GM21737 (cell line): ENCODE measurements around the gene RAB9A.
"Not testable (repeated sequence)": the region's sequence is repeated elsewhere in the genome, so short reads cannot be mapped to it uniquely, and the experiment has no call there.

Experiments used
- ATAC-seq: cut with Tn5 transposase; IDR thresholded peaks from one replicate; pipeline ENCODE4 v1.9.1; 2021; ENCODE audit warnings: mild to moderate bottlenecking, moderate library complexity; ENCODE audit not compliant: unreplicated experiment

Gene RAB9A

GRCh38 chrX:13699183-13699826 lies 10.4 kb downstream of the RAB9A start:
- no peak for ATAC-seq

GRCh38 chrX:13700380-13700779 lies 11.5 kb downstream of the RAB9A start:
- no peak for ATAC-seq

GRCh38 chrX:13702111-13702789 lies 13.3 kb downstream of the RAB9A start:
- no peak for ATAC-seq

GRCh38 chrX:13703135-13703534 lies 14.2 kb downstream of the RAB9A start:
- ATAC-seq: no peak

- ATAC-seq: no peak
Measured at GRCh38 chrX:13703589-13703988, 14.7 kb downstream of the RAB9A start.

- ATAC-seq: no peak
Measured at GRCh38 chrX:13711141-13711540, 22.2 kb downstream of the RAB9A start.

GRCh38 chrX:13716455-13716854 lies 27.5 kb downstream of the RAB9A start:
- ATAC-seq: no peak

DNA sequence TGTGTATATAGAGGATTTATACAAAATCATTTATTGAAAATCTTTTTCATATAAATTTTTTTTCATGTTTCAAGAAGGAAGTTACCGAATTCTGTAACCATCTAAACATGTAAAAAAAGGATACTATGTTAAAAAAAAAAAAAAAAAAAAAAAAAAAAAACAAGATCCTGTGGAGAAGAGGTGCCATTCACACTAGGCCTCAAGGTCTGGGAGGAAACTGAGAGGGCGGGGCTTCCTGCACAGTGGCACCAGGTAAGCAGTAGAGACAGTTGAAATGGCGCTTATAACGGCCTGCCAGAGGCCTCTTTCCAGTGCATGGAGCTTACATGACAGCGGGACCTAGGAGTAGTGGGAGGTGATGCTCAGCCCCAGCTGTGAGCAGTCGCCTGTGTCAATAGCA lies 28.0 kb downstream of the RAB9A start:
- ATAC-seq: no peak

DNA sequence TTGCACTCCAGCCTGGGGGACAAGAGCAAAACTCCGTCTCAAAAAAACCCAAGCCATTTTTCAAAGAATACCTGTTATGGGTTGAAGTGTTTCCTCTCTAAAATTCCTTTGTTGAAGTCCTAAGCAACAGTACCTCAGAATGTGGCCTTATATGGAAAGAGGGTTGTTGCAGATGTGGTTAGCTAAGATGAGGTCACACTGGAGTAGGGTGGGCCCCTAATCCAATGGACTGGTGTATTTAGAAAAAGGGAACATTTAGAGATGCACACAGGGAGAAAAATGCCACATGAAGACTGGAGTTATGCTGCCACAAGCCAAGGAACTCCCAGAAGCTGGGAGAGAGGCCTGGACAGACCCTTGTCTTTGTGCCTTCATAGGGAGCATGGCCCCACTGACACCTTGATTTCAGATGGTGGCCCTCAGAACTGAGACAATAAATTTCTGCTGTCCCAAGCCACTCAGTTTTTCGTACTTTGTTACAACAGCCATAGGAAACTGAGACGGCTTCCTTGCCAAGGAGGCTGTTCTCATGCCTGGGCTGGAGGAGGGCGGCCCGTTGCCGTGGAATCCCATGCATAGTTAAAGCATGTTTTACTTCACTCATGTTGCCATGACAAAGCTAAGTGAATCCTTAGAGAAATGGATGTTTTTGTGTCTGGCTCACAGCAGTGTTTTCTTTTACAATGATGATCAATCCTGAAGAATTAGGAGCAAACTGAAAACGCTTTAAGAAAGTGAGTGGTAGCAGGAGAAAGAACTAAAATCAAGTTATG lies 29.0 kb downstream of the RAB9A start:
- ATAC-seq: no peak

DNA sequence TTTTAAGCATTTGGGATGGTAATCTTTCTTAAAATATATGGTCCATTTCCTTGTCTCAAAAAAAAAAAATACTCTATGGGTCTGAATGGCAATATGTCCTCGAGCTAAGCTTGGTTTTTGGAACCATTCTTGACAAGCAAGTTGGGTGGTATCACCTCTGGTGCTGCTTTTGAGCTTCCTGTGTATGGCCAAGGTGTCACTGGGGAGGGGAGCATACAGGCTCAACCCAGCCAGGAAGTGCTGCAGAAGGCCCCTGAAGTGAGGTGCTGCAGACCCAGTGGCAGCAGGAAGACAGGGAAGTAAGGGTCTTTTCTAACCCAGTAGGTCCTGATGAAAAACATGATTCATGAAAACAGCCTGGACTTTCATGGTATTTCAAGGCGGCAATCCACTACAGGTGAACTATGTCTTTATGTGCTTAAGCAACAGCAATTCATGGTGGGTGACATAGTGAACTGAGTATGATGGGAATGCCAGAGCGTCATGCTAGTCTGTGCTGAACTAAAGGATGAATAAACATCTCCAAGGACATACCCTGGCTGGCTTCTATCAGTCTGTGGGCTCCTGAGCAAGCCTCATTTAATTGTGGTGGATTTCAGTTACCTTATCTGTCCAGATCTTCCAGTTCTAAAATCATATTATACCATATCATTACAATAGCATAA lies 30.4 kb downstream of the RAB9A start:
- no peak for ATAC-seq

GRCh38 chrX:13721371-13721770 lies 32.4 kb downstream of the RAB9A start:
- no peak for ATAC-seq

GRCh38 chrX:13721819-13722519 lies 33.0 kb downstream of the RAB9A start:
- ATAC-seq: no peak

DNA sequence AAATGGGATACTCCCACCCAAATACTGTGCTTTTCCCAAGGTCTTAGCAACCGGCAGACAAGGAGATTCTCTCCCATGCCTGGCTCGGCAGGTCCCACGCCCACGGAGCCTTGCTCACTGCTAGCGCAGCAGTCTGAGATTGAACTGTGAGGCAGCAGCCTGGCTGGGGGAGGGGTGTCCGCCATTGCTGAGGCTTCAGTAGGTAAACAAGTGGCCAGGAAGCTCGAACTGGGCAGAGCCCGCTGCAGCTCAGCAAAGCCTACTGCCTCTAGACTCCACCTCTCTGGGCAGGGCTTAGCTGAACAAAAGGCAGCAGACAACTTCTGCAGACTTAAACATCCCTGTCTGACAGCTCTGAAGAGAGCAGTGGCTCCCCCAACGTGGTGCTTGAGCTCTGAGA lies 36.0 kb downstream of the RAB9A start:
- ATAC-seq: not testable (repeated sequence)

- ATAC-seq: not testable (repeated sequence)
Measured at GRCh38 chrX:13726583-13726982, 37.7 kb downstream of the RAB9A start.

DNA sequence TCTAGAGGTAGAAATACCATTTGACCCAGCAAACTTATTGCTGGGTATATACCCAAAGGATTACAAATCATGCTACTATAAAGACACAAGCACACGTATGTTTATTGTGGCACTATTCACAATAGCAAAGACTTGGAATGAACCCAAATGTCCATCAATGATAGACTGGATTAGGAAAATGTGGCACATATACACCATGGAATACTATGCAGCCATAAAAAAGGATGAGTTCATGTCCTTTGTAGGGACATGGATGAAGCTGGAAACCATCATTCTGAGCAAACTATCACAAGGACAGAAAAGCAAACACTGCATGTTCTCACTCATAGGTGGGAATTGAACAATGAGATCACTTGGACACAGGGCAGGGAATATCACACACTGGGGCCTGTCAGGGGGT lies 41.6 kb downstream of the RAB9A start:
- ATAC-seq: not testable (repeated sequence)

- no peak for ATAC-seq
Measured at GRCh38 chrX:13732246-13733067, 43.5 kb downstream of the RAB9A start.

- ATAC-seq: no peak
Measured at GRCh38 chrX:13733506-13733905, 44.6 kb downstream of the RAB9A start.

DNA sequence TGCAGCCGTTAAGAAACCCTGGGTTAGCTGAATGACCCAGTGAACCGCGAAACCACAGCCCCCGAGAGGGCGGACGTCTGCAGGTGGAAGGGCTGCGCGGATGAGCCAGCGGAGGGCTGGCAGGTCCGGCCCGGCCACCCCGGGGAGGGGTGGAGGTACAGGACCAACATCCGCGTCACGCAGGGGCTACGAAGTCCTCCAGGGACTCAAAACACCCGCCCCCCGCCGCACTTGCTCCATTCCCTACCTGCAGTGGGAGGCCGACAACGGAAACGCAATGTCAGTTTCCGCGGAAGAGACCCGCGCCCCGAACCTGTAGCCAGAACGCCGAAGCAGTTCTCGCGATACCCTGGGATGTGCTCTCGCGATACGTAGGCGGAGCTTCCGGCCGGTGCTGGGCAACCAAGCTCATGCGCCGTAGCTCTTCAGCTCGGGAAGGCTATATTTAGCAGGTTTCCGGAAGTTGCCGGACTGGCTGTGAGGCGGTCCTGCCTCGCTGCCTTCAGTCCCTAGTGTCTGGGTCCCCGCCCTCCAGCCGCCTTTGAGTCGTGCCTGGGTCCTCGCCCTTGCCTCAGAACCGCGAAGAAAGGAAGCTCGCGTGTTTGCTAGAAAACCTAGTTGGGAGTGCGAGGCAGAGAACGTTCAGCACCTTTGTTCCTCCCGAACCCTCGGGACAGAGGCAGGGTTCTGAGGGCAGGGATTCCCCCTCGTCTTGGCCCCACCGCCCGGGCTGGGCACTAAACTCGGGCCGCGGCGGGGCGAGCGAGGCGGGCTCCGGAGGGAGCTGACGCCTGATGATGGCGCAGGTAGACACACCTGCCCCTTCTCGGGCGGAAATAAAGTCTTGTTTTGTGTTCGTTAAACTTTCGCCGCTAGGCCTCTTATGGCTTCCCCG lies 45.6 kb downstream of the RAB9A start, which contains the start of the genes OFD1 and TRAPPC2:
OFD1 (plus strand) TSS at position 471 of the 895 bp plus-strand sequence; CDS start at position 795, 324 bp downstream.
TRAPPC2 (minus strand) TSS at position 343 of the 895 bp plus-strand sequence. CDS start 14,657 bp downstream, outside the sequence.
- peak; percentile 91 for ATAC-seq

DNA sequence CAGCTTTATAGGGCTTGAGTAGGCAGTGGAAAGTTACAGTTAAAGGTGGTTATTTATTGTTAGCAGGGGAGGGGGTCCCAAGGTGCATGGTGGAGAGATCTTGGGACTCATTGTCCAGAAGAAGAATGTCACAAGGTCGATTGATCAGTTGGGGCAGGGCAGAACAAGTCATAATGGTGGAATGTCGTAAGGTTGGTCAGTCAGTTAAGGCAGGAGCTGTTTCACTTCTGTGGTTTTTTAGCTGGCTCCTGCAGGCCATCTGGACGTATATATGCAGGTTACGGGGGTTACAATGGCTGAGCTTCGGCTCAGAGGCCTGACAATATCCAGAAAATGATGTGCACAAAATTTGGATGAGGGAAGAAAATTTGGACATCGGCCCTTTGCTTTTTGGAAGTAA lies 52.8 kb downstream of the RAB9A start:
- no peak for ATAC-seq
